ENCODE data around the gene TDRD12.
"Not testable (repeated sequence)": the region's sequence is repeated elsewhere in the genome, so short reads cannot be mapped to it uniquely, and the experiment has no call there.

Gene TDRD12

DNA sequence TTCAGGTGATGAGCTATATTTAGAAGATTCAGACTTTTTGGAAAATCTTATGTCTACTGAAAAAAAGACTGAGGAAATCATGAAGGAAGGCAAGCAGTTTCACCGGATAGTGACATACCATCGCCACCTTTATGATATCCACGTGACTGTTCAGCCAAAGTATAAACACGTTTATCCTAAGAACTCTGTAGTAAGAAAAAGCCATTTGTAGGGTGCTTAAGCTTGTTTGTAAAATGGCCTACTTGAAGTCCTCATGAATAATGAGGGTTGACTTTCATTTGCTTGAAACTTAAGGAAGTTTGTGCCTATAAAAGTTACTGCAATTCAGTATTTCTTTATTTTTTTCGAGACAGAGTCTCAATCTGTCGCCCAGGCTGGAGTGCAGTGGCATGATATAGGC lies 7.8 kb upstream of the TDRD12 start:
- Histone ChIP-seq H3K27ac (ENCODE audit: insufficient read depth, low read length, poor library complexity, severe bottlenecking) (no peak overlapping the region), H3K36me3 (ENCODE audit: control insufficient read depth, insufficient read depth, low read length) (peaks cover 11% of the 10 kb centered on the region), H3K27me3 (replicated peaks; ENCODE audit: control insufficient read depth, insufficient read depth, low read length, poor library complexity, severe bottlenecking) (no peaks in the 10 kb centered on the region), H3K9me3 (ENCODE audit: control insufficient read depth, low read length) (no peaks in the 10 kb centered on the region), H3K4me1 (ENCODE audit: control insufficient read depth, insufficient read depth, low read length, poor library complexity, severe bottlenecking) (peaks cover 3% of the 10 kb centered on the region), H3K4me3 (ENCODE audit: insufficient read depth, low read depth, low read length, poor library complexity, severe bottlenecking) (no peak overlapping the region)
- no peak for DNase-seq

- not testable (repeated sequence) for H3K27ac ChIP-seq (ENCODE audit: insufficient read depth, low read length, poor library complexity, severe bottlenecking); H3K4me3 ChIP-seq (ENCODE audit: insufficient read depth, low read depth, low read length, poor library complexity, severe bottlenecking); H3K4me1 ChIP-seq (ENCODE audit: control insufficient read depth, insufficient read depth, low read length, poor library complexity, severe bottlenecking); DNase-seq; H3K27me3 ChIP-seq (replicated peaks; ENCODE audit: control insufficient read depth, insufficient read depth, low read length, poor library complexity, severe bottlenecking); H3K9me3 ChIP-seq (ENCODE audit: control insufficient read depth, low read length)
- H3K36me3 ChIP-seq (ENCODE audit: control insufficient read depth, insufficient read depth, low read length): peaks cover 11% of the 10 kb centered on the region
These were observed 3.4 kb upstream of the TDRD12 start for GRCh38 chr19:32716203-32716602.

DNA sequence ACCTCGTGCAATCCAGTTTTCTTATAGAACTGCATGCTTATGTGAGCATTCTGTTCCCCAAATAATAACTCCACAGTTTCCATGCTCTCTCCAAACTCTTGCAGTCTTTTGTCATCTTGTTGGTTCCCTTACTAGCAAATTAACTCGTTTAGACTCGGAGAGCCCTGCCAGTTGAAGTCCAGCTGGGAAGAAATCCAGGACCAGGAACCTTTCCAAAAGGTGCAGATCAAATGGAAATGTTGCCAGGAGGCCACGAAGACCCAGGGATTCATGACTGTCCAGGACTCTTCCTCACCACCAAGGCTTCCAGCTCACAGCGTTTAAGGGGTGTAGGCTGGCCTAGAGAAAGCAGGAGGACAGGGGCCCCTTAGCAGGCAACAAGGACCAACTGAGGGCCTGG lies 2.1 kb upstream of the TDRD12 start:
- Histone ChIP-seq H3K9me3 (ENCODE audit: control insufficient read depth, low read length) (no peaks in the 10 kb centered on the region), H3K27me3 (replicated peaks; ENCODE audit: control insufficient read depth, insufficient read depth, low read length, poor library complexity, severe bottlenecking) (no peaks in the 10 kb centered on the region), H3K36me3 (ENCODE audit: control insufficient read depth, insufficient read depth, low read length) (peaks cover 10% of the 10 kb centered on the region), H3K4me1 (ENCODE audit: control insufficient read depth, insufficient read depth, low read length, poor library complexity, severe bottlenecking) (no peaks in the 10 kb centered on the region), H3K27ac (ENCODE audit: insufficient read depth, low read length, poor library complexity, severe bottlenecking) (no peak overlapping the region), H3K4me3 (ENCODE audit: insufficient read depth, low read depth, low read length, poor library complexity, severe bottlenecking) (no peak overlapping the region)
- no peak for DNase-seq

GRCh38 chr19:32718286-32718685 lies 1.3 kb upstream of the TDRD12 start:
- DNase-seq: no peak
- peaks cover 4% of the 10 kb centered on the region for H3K36me3 ChIP-seq (ENCODE audit: control insufficient read depth, insufficient read depth, low read length)
- no peak overlapping the region for H3K4me3 ChIP-seq (ENCODE audit: insufficient read depth, low read depth, low read length, poor library complexity, severe bottlenecking)
- no peaks in the 10 kb centered on the region for H3K9me3 ChIP-seq (ENCODE audit: control insufficient read depth, low read length)
- H3K27ac ChIP-seq (ENCODE audit: insufficient read depth, low read length, poor library complexity, severe bottlenecking): no peak overlapping the region
- no peaks in the 10 kb centered on the region for H3K4me1 ChIP-seq (ENCODE audit: control insufficient read depth, insufficient read depth, low read length, poor library complexity, severe bottlenecking)
- no peaks in the 10 kb centered on the region for H3K27me3 ChIP-seq (replicated peaks; ENCODE audit: control insufficient read depth, insufficient read depth, low read length, poor library complexity, severe bottlenecking)

DNA sequence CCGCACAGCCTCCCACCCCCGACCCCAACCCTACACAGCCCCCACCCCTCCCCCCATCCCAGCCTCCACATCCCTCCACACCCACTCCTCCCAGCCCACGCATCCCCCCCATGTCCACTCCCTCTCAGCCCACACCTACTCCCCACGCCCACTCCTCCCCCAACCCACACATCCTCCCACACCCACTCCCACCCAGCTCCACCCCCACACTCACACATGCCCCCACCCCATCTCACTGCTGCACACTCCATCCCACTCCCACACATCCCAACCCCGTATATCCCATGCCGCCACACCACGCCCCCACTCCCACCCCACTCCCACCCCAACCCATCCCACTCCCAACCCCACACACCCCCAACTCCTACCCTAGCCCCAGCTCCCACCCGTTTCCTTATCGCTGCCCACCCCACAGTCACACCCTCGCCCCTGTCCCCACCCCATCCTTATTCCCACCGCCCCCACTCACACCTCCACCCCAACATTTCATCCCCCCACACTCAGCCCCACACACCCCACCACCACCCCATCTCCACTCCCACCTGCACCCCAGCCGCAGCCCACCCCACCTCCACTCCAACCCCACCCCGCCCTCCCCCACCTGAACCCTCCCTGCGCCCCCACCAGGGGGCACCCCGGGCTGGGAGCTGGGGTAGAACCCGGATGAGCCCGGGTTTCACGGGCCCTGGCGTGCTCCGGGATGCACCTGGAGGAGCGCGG lies 809 bp downstream of the TDRD12 start:
- H3K36me3 ChIP-seq (ENCODE audit: control insufficient read depth, insufficient read depth, low read length): no peaks in the 10 kb centered on the region
- no peak overlapping the region for H3K27ac ChIP-seq (ENCODE audit: insufficient read depth, low read length, poor library complexity, severe bottlenecking)
- H3K4me3 ChIP-seq (ENCODE audit: insufficient read depth, low read depth, low read length, poor library complexity, severe bottlenecking): no peak overlapping the region
- no peaks in the 10 kb centered on the region for H3K9me3 ChIP-seq (ENCODE audit: control insufficient read depth, low read length)
- H3K4me1 ChIP-seq (ENCODE audit: control insufficient read depth, insufficient read depth, low read length, poor library complexity, severe bottlenecking): no peaks in the 10 kb centered on the region
- DNase-seq: no peak
- H3K27me3 ChIP-seq (replicated peaks; ENCODE audit: control insufficient read depth, insufficient read depth, low read length, poor library complexity, severe bottlenecking): no peaks in the 10 kb centered on the region

DNA sequence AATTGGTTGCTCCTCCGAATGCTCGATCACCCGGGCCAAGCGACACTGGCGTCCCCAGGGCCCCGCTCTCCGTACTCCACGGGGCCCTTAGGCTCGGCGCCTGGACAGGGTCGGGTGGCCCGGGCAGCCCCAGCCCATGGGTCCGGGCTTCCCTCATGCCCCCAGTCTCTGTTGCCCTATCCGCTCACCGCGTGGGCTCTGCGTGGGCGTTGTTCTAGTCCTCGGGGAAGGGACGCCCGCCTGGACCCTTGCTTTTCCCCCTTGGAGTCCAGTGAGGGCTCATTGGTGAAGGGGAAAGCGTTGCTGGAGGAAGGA lies 1.3 kb downstream of the TDRD12 start:
- no peak for DNase-seq
- H3K36me3 ChIP-seq (ENCODE audit: control insufficient read depth, insufficient read depth, low read length): no peaks in the 10 kb centered on the region
- H3K27ac ChIP-seq (ENCODE audit: insufficient read depth, low read length, poor library complexity, severe bottlenecking): no peak overlapping the region
- H3K27me3 ChIP-seq (replicated peaks; ENCODE audit: control insufficient read depth, insufficient read depth, low read length, poor library complexity, severe bottlenecking): no peaks in the 10 kb centered on the region
- no peaks in the 10 kb centered on the region for H3K9me3 ChIP-seq (ENCODE audit: control insufficient read depth, low read length)
- no peak overlapping the region for H3K4me3 ChIP-seq (ENCODE audit: insufficient read depth, low read depth, low read length, poor library complexity, severe bottlenecking)
- no peaks in the 10 kb centered on the region for H3K4me1 ChIP-seq (ENCODE audit: control insufficient read depth, insufficient read depth, low read length, poor library complexity, severe bottlenecking)

DNA sequence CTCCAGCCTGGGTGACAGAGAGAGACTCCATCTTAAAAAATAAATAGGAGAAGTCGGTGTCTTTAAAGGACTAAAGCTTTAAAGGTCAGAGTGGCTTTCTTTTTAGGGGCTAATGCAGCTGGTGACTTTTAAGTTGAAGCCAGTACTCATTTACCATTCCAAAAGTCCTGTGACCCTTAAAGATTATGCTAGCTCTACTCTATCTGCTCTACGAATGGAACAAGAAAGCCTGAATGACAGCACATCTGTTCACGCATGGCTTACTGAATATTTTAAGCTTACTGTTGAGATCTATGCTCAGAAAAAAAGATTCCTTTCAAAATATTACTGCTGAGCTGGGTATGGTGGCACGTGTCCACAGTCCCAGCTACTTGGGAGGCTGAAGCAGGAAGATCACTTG lies 16.4 kb downstream of the TDRD12 start:
- DNase-seq: no peak
- Histone ChIP-seq H3K27ac (ENCODE audit: insufficient read depth, low read length, poor library complexity, severe bottlenecking) (no peak overlapping the region), H3K4me1 (ENCODE audit: control insufficient read depth, insufficient read depth, low read length, poor library complexity, severe bottlenecking) (no peaks in the 10 kb centered on the region), H3K27me3 (replicated peaks; ENCODE audit: control insufficient read depth, insufficient read depth, low read length, poor library complexity, severe bottlenecking) (no peaks in the 10 kb centered on the region), H3K9me3 (ENCODE audit: control insufficient read depth, low read length) (no peaks in the 10 kb centered on the region), H3K36me3 (ENCODE audit: control insufficient read depth, insufficient read depth, low read length) (no peaks in the 10 kb centered on the region), H3K4me3 (ENCODE audit: insufficient read depth, low read depth, low read length, poor library complexity, severe bottlenecking) (no peak overlapping the region)

GRCh38 chr19:32743021-32743420 lies 23.5 kb downstream of the TDRD12 start:
- Histone ChIP-seq H3K27me3 (replicated peaks; ENCODE audit: control insufficient read depth, insufficient read depth, low read length, poor library complexity, severe bottlenecking) (no peaks in the 10 kb centered on the region), H3K27ac (ENCODE audit: insufficient read depth, low read length, poor library complexity, severe bottlenecking) (no peak overlapping the region), H3K4me1 (ENCODE audit: control insufficient read depth, insufficient read depth, low read length, poor library complexity, severe bottlenecking) (peaks cover 12% of the 10 kb centered on the region), H3K36me3 (ENCODE audit: control insufficient read depth, insufficient read depth, low read length) (no peaks in the 10 kb centered on the region), H3K4me3 (ENCODE audit: insufficient read depth, low read depth, low read length, poor library complexity, severe bottlenecking) (no peak overlapping the region), H3K9me3 (ENCODE audit: control insufficient read depth, low read length) (no peaks in the 10 kb centered on the region)
- DNase-seq: no peak

DNA sequence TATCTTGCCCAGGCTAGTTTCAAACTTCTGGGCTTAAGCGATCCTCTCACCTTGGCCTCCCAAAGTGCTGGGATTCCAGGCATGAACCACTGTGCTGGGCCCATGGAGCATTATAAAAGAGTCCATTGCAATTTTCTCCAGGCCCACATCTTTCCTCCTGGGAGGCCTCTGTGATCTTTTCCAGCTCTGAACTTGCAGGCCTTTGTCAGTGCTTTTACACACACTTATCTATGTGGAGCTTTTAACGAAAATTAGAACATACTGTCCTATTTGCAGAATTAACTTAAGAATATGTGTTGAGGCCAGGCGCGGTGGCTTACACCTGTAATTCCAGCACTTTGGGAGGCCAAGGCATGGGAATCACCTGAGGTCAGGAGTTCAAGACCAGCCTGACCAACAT lies 23.9 kb downstream of the TDRD12 start:
- Histone ChIP-seq H3K27ac (ENCODE audit: insufficient read depth, low read length, poor library complexity, severe bottlenecking) (no peak overlapping the region), H3K4me1 (ENCODE audit: control insufficient read depth, insufficient read depth, low read length, poor library complexity, severe bottlenecking) (peaks cover 12% of the 10 kb centered on the region), H3K27me3 (replicated peaks; ENCODE audit: control insufficient read depth, insufficient read depth, low read length, poor library complexity, severe bottlenecking) (no peaks in the 10 kb centered on the region)

GRCh38 chr19:32744555-32745325 lies 25.2 kb downstream of the TDRD12 start:
- Histone ChIP-seq H3K4me1 (ENCODE audit: control insufficient read depth, insufficient read depth, low read length, poor library complexity, severe bottlenecking) (peaks cover 12% of the 10 kb centered on the region), H3K4me3 (ENCODE audit: insufficient read depth, low read depth, low read length, poor library complexity, severe bottlenecking) (no peak overlapping the region), H3K27ac (ENCODE audit: insufficient read depth, low read length, poor library complexity, severe bottlenecking) (no peak overlapping the region), H3K36me3 (ENCODE audit: control insufficient read depth, insufficient read depth, low read length) (no peaks in the 10 kb centered on the region), H3K9me3 (ENCODE audit: control insufficient read depth, low read length) (no peaks in the 10 kb centered on the region), H3K27me3 (replicated peaks; ENCODE audit: control insufficient read depth, insufficient read depth, low read length, poor library complexity, severe bottlenecking) (no peaks in the 10 kb centered on the region)
- DNase-seq: no peak

More for the DNA sequence above, 23.9 kb downstream of the TDRD12 start:
- no peak overlapping the region for H3K4me3 ChIP-seq (ENCODE audit: insufficient read depth, low read depth, low read length, poor library complexity, severe bottlenecking)
- H3K9me3 ChIP-seq (ENCODE audit: control insufficient read depth, low read length): no peaks in the 10 kb centered on the region
- H3K36me3 ChIP-seq (ENCODE audit: control insufficient read depth, insufficient read depth, low read length): no peaks in the 10 kb centered on the region
- no peak for DNase-seq
